ENCODE measurements around the gene SCCPDH.

DNA sequence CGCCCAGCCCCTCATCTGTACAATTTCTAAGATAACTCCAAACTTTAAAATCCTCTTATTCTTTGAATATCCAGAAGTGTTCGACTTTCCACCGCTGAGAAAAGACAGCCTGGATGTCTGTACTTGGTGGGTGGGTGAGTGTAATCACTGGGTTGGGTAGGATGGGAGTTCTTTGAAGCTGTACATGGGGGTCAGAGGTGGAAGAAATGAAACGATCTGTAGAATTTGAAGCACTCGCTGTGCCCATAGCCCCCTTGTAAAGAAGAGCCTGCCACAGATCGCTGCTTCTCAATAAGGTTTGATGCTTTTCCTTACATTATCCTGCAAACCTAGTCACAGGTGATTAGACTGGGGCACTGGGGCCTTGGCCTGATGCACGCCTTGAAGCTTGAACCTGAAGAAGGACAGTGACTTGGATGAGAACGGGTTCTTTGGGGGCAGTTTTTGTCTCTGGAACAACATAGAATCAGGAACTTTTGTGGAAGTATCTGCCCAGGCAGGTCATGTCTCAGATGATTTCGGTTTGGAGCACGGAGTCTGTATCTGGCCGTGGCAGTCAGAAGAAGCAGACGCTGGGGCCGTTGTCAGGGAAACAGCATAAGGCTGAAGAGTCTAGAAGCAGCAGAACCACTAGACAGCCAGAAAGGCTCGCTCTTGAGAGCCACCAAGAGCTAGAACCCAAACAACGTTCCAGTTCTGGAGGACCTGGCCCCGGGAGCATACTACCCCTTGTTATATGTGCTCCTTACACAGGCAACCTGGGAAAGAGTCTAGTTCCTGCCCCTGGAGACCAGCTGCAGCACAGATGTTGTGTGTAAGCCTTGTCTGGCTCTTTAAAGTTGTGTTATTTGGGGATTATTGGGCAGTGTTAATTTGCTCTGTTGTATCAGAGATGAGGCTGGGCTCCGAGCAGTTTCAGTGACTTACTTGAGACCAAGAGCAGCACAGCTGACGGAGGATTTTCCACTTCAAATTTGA, 45.1 kb upstream of the SCCPDH start:
- no peak for TF ChIP-seq EZH2phosphoT487 (IDR thresholded peaks at IDR 0.05; ENCODE audit: low read length)
- TF ChIP-seq, protein P1, sequence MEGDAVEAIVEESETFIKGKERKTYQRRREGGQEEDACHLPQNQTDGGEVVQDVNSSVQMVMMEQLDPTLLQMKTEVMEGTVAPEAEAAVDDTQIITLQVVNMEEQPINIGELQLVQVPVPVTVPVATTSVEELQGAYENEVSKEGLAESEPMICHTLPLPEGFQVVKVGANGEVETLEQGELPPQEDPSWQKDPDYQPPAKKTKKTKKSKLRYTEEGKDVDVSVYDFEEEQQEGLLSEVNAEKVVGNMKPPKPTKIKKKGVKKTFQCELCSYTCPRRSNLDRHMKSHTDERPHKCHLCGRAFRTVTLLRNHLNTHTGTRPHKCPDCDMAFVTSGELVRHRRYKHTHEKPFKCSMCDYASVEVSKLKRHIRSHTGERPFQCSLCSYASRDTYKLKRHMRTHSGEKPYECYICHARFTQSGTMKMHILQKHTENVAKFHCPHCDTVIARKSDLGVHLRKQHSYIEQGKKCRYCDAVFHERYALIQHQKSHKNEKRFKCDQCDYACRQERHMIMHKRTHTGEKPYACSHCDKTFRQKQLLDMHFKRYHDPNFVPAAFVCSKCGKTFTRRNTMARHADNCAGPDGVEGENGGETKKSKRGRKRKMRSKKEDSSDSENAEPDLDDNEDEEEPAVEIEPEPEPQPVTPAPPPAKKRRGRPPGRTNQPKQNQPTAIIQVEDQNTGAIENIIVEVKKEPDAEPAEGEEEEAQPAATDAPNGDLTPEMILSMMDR (IDR thresholded peaks at IDR 0.05; ENCODE audit: low read length): no peak

Data from MM.1S (cell line).